Prostate gland (tissue), 1 donor: ENCODE data around the gene JPH3.

Source experiments
- POLR2A ChIP-seq: fragments of 450-650 bp; IDR thresholded peaks from one replicate; pipeline ENCODE4 v1.6.1; 2016; ENCODE audit warnings: antibody characterized with exemption, mild to moderate bottlenecking
- POLR2AphosphoS5 ChIP-seq: sonication (generic); formaldehyde crosslinking; IDR thresholded peaks from one replicate; pipeline ENCODE4 v1.6.1; 2017; ENCODE audit warnings: antibody characterized with exemption

DNA sequence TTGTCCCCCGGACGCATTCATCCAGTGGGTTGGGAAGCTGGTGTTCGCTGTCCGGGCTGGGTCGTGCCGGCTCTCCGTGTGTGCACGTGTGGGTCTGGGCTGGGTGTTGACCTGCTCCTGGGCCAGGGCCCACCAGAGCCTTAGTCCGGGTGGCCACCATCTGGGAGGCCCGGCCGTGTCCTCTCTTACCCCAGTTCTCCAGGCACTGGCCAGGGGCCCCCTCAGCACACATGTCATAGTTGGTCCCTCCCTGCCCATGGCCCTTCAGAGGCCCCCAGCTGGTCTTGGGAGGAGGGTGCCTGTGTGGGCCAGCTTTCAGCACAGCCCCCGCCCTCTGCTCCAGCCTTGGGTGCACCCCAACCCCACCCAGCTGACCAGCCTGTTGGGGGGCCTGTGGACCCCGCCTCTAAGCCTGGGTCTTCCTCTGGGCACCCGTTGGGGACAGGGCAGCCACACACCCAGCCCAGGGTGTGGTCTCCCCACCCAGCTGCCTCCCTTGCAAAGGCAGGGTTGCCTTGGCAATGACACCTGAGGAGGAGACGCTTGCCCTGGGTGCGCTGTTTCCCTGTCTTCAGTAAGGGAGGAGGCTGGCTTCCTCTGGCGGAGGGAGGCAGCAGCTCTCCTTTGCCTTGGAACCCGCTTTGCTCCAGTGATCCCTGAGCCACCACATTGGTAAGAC lies 77.4 kb downstream of the JPH3 start:
- TF ChIP-seq POLR2A (no peak), POLR2AphosphoS5 (no peak)
